ENCODE results near the gene LRRFIP1.

Gene LRRFIP1

DNA sequence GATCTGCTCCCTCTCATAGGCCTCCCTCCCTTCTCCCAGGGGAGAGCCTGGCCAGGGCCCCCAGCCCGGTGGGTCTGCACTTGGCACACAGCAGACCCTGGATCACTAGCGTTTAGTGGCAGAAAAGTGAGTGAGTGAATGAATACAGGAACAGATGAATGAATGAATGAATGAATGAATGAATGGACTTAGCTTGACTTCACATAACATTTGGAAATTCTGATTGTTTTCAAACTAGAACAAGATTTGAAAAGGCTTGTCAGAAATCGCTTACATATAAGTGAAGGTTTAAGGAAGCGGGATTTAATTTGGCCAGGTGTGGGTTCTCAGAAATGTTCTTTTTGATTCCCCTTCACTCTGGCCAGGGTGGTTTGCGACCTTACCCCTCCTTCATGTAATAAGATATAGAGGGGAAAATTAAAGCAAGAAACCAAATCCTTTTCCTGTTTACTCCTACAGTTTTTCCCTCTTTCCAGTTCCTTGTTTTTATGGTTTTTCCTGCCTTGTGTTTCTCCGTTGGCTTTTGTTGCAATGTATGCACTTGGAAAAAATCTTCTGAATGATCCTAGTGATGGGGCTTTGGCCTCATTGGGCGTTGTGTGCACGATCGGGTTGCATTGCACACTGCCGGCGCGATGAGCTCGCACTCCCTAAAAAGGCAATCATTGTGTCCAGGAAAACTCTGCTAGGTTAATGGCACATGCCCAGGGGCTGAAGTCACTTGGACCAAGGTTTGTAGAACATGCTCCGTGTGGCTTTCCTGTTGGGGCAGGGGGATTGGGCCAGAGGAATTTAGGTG is 16.4 kb downstream of the LRRFIP1 start:
- TF ChIP-seq, protein P1, sequence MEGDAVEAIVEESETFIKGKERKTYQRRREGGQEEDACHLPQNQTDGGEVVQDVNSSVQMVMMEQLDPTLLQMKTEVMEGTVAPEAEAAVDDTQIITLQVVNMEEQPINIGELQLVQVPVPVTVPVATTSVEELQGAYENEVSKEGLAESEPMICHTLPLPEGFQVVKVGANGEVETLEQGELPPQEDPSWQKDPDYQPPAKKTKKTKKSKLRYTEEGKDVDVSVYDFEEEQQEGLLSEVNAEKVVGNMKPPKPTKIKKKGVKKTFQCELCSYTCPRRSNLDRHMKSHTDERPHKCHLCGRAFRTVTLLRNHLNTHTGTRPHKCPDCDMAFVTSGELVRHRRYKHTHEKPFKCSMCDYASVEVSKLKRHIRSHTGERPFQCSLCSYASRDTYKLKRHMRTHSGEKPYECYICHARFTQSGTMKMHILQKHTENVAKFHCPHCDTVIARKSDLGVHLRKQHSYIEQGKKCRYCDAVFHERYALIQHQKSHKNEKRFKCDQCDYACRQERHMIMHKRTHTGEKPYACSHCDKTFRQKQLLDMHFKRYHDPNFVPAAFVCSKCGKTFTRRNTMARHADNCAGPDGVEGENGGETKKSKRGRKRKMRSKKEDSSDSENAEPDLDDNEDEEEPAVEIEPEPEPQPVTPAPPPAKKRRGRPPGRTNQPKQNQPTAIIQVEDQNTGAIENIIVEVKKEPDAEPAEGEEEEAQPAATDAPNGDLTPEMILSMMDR (IDR thresholded peaks at IDR 0.05; ENCODE audit: insufficient read depth, low read depth, low read length, missing control alignments), result no peak
- no peak overlapping the region for H3K4me3 ChIP-seq (ENCODE audit: low read depth, low read length)
- DNase-seq (ENCODE audit: low read depth), result no peak

DNA sequence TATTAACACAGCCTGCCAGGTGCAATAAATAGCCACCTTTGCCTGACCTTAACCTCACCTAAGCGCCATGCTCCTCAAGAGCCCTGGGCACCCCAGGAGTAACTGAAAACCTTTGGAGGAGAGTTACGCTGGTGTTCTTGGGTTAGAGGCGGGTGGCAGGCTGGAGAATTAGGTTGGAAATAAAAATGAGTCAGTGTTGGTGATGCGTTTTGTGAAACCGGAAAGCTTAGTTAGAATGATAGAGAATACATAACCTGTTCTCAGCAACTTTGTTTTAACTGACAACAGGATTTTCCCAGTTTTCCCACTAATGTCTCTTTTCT is 17.0 kb downstream of the LRRFIP1 start:
- H3K4me3 ChIP-seq (ENCODE audit: low read depth, low read length), result no peak overlapping the region
- TF ChIP-seq, protein P1 (IDR thresholded peaks at IDR 0.05; ENCODE audit: insufficient read depth, low read depth, low read length, missing control alignments), result no peak
- DNase-seq (ENCODE audit: low read depth), result no peak

DNA sequence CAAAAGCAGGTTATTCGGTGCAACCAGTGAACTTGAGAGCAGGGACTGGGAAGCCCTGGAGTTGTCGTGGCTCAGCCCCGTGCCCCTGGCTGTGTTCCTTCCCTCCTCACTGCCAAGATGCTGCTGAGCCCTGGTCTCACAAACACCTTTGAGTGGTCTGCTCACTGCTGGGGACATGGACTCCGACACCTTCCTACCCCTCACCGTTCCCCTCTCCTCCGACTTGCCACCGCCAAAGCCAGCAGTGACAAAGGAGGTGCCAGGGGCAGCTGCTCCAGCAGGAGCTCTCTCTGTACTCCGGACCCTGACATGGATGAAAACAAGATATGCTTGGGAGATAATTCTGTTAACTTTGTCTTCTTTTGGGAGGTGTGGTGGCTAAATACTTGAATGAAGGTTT is 17.9 kb downstream of the LRRFIP1 start:
- TF ChIP-seq, protein P1 (IDR thresholded peaks at IDR 0.05; ENCODE audit: insufficient read depth, low read depth, low read length, missing control alignments), result no peak
- no peak for DNase-seq (ENCODE audit: low read depth)
- H3K4me3 ChIP-seq (ENCODE audit: low read depth, low read length), result no peak overlapping the region

DNA sequence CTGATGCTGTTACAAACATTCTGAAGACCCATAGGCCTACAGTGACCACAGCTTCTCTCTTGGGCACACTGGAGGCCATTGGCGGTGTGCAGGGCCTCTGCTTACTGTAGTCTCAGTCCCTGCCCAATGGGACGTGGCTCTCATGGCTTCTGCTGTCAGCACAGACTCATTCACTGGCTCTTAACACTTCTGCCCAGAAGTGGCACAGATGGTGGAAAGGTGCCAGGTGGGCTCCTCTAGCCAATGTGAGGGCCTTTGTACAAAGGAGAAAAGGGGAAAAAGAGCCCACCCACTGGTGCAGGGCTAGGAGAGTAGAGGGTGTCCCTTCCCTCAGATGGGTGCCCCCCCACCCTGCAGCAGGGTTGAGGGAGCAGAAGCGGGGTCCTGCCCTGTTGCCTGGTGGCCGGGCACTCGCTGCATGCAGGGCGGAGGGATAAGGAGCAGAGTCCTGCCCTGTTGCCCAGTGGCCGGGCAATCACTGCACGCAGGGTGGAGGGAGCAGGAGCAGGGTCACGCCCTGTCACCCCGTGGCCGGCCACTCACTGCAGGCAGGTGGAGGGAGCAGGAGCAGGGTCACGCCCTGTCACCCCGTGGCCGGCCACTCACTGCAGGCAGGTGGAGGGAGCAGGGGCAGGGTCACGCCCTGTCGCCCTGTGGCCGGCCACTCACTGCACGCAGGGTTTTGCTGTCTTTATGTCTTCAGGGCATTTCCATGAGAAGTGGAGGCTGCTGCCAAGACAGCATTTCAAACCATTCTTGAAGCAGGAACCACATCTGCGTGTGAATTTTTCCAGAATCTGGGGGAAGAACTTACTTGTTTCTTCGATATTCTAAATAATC is 20.0 kb downstream of the LRRFIP1 start:
- H3K4me3 ChIP-seq (ENCODE audit: low read depth, low read length), result no peak overlapping the region
- no peak for DNase-seq (ENCODE audit: low read depth)
- TF ChIP-seq, protein P1 (IDR thresholded peaks at IDR 0.05; ENCODE audit: insufficient read depth, low read depth, low read length, missing control alignments), result no peak

DNA sequence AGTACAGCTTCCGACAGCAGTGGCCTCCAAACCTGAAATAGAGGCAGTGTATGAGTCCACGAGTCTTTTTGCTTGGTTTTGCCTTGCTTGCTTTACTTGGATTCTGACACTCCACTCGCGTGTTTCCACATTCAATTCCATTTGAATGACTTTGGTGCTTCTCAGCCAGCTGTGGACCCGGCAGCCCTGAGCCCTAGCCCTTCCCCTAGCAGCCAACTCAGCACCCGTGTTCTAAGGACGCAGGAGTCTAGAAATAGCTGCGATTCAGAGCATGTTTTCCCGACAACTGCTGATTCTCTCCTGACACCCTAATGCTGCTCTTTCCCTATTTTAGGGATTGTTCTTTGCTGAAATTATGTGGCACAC is 20.6 kb downstream of the LRRFIP1 start:
- TF ChIP-seq, protein P1 (IDR thresholded peaks at IDR 0.05; ENCODE audit: insufficient read depth, low read depth, low read length, missing control alignments), result no peak
- DNase-seq (ENCODE audit: low read depth), result no peak
- H3K4me3 ChIP-seq (ENCODE audit: low read depth, low read length), result no peak overlapping the region

DNA sequence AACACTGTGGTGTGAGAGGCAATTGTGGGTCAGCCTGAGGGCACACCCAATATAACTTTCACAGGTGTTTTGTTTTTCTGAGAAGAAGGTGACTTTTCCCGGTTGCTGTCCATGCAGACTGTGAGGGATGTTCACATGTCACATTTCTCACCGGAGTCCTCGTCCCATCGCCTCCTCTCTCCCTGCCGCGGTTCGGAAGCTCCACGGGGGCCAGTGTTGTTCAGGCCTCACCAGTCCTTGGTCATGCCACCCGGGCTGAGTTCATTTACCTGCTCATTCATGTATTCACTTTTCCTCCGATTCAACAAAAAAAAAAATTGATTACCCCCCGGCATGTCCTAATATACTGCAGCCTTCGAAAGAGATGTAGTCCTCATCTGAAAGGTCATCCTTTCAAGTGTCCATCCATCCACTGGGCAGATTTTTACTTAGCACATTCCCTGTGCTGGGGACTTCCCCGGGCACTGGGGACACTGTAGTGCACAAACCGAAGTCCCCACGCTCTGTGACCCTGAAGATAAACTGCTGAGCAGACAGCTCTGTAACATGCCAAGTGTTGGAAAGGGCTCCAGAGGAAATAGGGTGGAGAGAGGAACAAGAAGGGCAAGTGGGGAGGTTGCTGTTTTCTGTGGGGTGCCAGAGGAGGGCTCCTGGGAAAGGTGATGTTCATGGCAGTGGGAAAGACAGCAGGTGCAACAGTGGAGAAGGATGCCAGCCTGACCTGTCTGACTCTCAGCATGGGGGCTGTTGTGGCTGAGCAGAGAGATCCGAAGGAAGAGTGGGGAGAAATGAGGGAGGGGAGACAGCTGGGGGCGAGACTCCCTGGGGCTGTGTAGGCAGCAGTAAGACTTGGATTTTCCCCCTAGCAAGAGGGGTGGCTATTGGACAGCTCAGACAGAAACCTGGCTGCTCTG is 22.4 kb downstream of the LRRFIP1 start:
- H3K4me3 ChIP-seq (ENCODE audit: low read depth, low read length), result no peak overlapping the region
- DNase-seq (ENCODE audit: low read depth), result no peak
- TF ChIP-seq, protein P1 (IDR thresholded peaks at IDR 0.05; ENCODE audit: insufficient read depth, low read depth, low read length, missing control alignments), result no peak
